GM10248 (cell line): ENCODE data around the gene TEP1.

ENCODE experiments used
- CTCF ChIA-PET: fragments of 300-600 bp; sonication (Branson Sonifier 250); formaldehyde crosslinking; extraction: SDS; loops from one replicate; lab custom pipeline; 2021; ENCODE audit warnings: antibody characterized with exemption; lab: Yijun Ruan, JAX
- POLR2A ChIA-PET: fragments of 350-650 bp; sonication (Branson Sonifier 250); formaldehyde crosslinking; extraction: SDS; loops from one replicate; lab custom pipeline; 2020; ENCODE audit warnings: antibody characterized with exemption; lab: Yijun Ruan, JAX
- DNase-seq: peaks from one replicate; pipeline ENCODE4 v3.0.0; 2012; ENCODE audit errors: extremely low spot score
- TF ChIP-seq, protein P1 (sequence below): IDR thresholded peaks from 2 replicates; pipeline ENCODE4 v1.5.1; 2012; ENCODE audit warnings: mild to moderate bottlenecking, low read depth; ENCODE audit errors: extremely low read depth, missing control alignments, control extremely low read depth

TEP1 gene

DNA sequence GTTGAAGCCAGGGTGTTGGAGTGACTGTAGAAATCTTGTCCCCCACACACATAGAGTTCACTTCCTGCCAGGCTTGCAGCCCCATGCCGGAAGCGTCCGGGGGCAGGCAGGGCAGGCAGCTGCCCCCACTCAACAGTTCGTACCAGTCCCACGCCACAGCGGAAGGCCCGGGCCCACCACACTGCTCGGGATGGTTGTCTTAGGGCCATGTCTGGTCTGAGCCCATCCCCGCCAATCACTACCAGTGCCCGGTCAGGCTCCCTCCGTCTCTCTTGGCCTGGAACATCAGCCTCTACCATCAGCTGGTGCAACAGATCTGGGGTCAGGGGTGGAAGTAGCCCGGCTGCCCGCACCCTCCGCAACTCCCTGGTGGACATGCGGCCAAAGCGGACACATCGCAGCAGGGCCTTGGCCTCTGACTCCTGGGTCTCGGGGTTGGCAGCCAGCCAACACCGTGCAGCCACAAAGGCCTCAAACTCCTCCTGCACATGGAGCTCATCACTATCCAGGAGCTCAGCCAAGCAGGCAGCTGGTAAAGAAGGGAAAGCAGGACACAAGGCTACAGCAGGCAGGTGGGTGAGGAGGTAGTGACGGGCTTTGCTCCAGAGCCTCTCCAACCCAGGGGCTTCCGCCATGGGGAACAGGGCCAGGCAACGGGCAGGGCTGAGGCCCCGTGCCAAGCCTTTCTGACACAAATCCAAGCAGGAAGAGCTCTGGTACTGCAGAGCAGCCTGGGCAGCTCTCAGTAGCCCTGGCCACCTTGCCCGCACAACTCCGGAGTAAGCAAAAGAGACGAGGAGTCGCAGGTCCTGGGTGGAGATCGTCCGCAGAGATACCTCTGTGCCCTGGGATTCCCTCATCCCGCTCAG lies 16.7 kb upstream of the TEP1 start:
- POLR2A ChIA-PET = interaction anchor here (1.4 kb wide), 1 partner anchor 25 kb away, joined by 4 read pairs; the partner anchor contains the start of genes APEX1 and OSGEP
- DNase-seq = no peak
- TF ChIP-seq, protein P1, sequence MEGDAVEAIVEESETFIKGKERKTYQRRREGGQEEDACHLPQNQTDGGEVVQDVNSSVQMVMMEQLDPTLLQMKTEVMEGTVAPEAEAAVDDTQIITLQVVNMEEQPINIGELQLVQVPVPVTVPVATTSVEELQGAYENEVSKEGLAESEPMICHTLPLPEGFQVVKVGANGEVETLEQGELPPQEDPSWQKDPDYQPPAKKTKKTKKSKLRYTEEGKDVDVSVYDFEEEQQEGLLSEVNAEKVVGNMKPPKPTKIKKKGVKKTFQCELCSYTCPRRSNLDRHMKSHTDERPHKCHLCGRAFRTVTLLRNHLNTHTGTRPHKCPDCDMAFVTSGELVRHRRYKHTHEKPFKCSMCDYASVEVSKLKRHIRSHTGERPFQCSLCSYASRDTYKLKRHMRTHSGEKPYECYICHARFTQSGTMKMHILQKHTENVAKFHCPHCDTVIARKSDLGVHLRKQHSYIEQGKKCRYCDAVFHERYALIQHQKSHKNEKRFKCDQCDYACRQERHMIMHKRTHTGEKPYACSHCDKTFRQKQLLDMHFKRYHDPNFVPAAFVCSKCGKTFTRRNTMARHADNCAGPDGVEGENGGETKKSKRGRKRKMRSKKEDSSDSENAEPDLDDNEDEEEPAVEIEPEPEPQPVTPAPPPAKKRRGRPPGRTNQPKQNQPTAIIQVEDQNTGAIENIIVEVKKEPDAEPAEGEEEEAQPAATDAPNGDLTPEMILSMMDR = no peak
- CTCF ChIA-PET = interaction anchor here (4.2 kb wide), 1 partner anchor 15 kb away, joined by 40 read pairs; no protein-coding TSS in a partner anchor

GRCh38 chr14:20428802-20429201 lies 15.5 kb upstream of the TEP1 start:
- CTCF ChIA-PET = interaction anchor here (0.7 to 4.2 kb wide), 4 partner anchors 11 to 101 kb away, joined by 3 to 40 read pairs (median 3); no protein-coding TSS in a partner anchor

GRCh38 chr14:20428010-20428365 lies 14.7 kb upstream of the TEP1 start:
- TF ChIP-seq, protein P1 = no peak
- DNase-seq = no peak
- CTCF ChIA-PET = interaction anchor here (1.1 to 4.2 kb wide), 3 partner anchors 13 to 100 kb away, joined by 3 to 40 read pairs (median 3); no protein-coding TSS in a partner anchor
- POLR2A ChIA-PET = no interaction called here

More at GRCh38 chr14:20428802-20429201, 15.5 kb upstream of the TEP1 start:
- no peak for DNase-seq
- POLR2A ChIA-PET = interaction anchor here (1.4 kb wide), 1 partner anchor 26 kb away, joined by 4 read pairs; the partner anchor contains the start of genes APEX1 and OSGEP
- TF ChIP-seq, protein P1 = no peak

DNA sequence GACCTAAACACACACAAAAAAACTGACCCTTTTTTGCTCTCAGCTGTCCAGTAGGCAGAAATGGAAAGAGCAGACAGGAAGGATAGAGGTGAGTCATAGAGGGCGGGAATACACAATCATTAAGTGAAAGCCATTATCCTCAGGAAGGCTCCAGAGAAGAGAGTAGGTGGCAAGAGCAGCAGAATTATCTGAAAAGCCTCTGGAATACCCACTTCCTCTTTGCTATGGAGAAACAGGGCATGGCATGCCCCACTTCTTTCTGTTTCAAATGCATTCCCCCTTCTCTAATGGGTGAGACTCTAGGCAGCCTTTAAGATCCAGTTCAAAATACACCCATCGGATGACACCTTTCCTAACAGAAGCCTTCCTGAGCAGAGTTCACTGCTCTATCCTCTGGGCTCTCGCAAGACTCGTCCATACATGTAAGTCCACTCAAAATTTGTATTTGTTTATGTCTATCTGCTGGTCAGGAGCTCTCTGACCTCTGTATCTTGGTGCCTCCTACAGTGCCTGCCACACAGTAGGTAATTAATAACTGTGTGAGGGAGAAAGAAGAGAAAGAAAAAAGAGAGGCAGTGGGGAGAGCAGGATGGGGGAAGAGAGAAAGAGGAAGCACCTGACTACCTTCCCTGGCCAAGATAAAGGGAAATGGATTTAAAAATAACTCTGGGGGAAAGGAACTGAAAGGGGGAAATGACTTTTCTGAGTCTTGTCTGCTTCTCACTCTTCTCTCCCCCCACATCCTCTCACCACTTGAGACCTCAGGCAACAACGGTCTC lies 14.1 kb upstream of the TEP1 start:
- peak; percentile 73 for DNase-seq
- POLR2A ChIA-PET = no interaction called here
- CTCF ChIA-PET = interaction anchor here (4.2 kb wide), 1 partner anchor 12 kb away, joined by 40 read pairs; no protein-coding TSS in a partner anchor
- TF ChIP-seq, protein P1 = no peak

DNA sequence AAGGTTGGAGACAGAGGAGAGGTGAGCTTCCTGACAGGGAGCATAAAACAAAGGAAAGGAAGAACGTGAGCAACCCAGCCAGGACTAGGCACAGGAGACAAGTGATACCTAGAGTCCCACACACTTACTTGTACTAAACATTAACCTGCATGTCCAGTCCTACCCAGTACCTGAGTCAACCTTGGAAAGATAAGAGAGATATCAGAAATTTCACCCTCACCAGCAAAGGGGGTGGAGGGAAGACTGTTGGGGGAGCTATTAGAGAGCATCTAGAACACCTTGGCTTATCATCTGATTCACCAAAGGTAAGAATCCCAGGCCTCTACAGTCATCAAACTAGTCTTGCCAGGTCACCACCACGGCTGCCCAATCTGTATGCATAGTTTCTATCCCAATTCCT lies 11.6 kb upstream of the TEP1 start:
- TF ChIP-seq, protein P1 = no peak
- ChIA-PET POLR2A (no interaction called here), CTCF (interaction anchor here (1.4 to 4.6 kb wide), 3 partner anchors 11 to 97 kb away, joined by 4 to 54 read pairs (median 6); partner anchors contain the start of genes KLHL33 and TEP1)
- DNase-seq = no peak

GRCh38 chr14:20422886-20423285 lies 9.6 kb upstream of the TEP1 start:
- no peak for DNase-seq
- POLR2A ChIA-PET = interaction anchor here (0.6 kb wide), 1 partner anchor 112 kb away, joined by 5 read pairs; no protein-coding TSS in a partner anchor
- TF ChIP-seq, protein P1 = no peak
- CTCF ChIA-PET = interaction anchor here (1.7 to 4.6 kb wide), 5 partner anchors 9 to 190 kb away, joined by 4 to 54 read pairs (median 5); partner anchors contain the start of gene TEP1
